ENCODE data around the gene PARN. TPM values are rescaled to one million over a fixed set of nuclear protein-coding genes. Genes with fewer than 3 reads are reported as not detected.

Gene PARN
- total RNA-seq, 4 donors from 2014 or later: 69.8 to 214 (median 120) TPM

GRCh38 chr16:14528306-14528705 is 101.8 kb downstream of the PARN start:
- WGBS, 2 donors: 71 to 79% methylated on average over 4 of the region's 4 CpGs
- Histone ChIP-seq H3K4me1 (peaks cover 23 to 26% of the 10 kb centered on the region in 2 donors), H3K27me3 (no peaks in the 10 kb centered on the region), H3K27ac (peak overlapping the region; percentile 11 to 50 (median 41)), H3K9me3 (no peaks in the 10 kb centered on the region), H3K36me3 (no peaks in the 10 kb centered on the region), H3K4me3 (replicated peaks in 1 of 3) (no peak overlapping the region)
- TF ChIP-seq POLR2A (IDR thresholded peaks at IDR 0.05) (no peak), CTCF (IDR thresholded peaks at IDR 0.05) (no peak)
- no peak for DNase-seq
- intact Hi-C loops (cut with DNase I): loop anchor here (5.0 kb wide), 2 partner anchors 41 to 226 kb away; no protein-coding TSS in a partner anchor

GRCh38 chr16:14527411-14528044 is 102.5 kb downstream of the PARN start:
- Histone ChIP-seq H3K27me3 (no peaks in the 10 kb centered on the region), H3K4me1 (peaks cover 23 to 26% of the 10 kb centered on the region in 2 donors), H3K27ac (peak overlapping the region; percentile 11 to 54 (median 41)), H3K36me3 (no peaks in the 10 kb centered on the region), H3K9me3 (no peaks in the 10 kb centered on the region), H3K4me3 (replicated peaks in 1 of 3) (no peak overlapping the region)
- WGBS, 2 donors: 44 to 46% methylated on average over 5 of the region's 5 CpGs
- intact Hi-C loops (cut with DNase I): loop anchor here (5.0 kb wide), 2 partner anchors 40 to 225 kb away; no protein-coding TSS in a partner anchor
- peak; percentile 46 to 51 for DNase-seq
- no peak for TF ChIP-seq POLR2A (IDR thresholded peaks at IDR 0.05)
- TF ChIP-seq CTCF (IDR thresholded peaks at IDR 0.05): no peak

GRCh38 chr16:14525596-14525995 is 104.5 kb downstream of the PARN start:
- intact Hi-C loops (cut with DNase I): loop anchor here (5.0 kb wide), 2 partner anchors 38 to 223 kb away; no protein-coding TSS in a partner anchor
- WGBS, 2 donors: 97 to 99% methylated on average over 5 of the region's 5 CpGs
- H3K9me3 ChIP-seq: no peaks in the 10 kb centered on the region
- no peaks in the 10 kb centered on the region for H3K27me3 ChIP-seq
- H3K4me3 ChIP-seq (replicated peaks in 1 of 3): no peak overlapping the region
- H3K36me3 ChIP-seq: no peaks in the 10 kb centered on the region
- no peak for DNase-seq
- peaks cover 26 to 32% of the 10 kb centered on the region in 2 donors for H3K4me1 ChIP-seq
- no peak for TF ChIP-seq CTCF (IDR thresholded peaks at IDR 0.05)
- TF ChIP-seq POLR2A (IDR thresholded peaks at IDR 0.05): no peak
- no peak overlapping the region for H3K27ac ChIP-seq

- H3K9me3 ChIP-seq: no peaks in the 10 kb centered on the region
- H3K27me3 ChIP-seq: no peaks in the 10 kb centered on the region
- peaks cover 26 to 32% of the 10 kb centered on the region in 2 donors for H3K4me1 ChIP-seq
- intact Hi-C loops (cut with DNase I): loop anchor here (5.0 kb wide), 2 partner anchors 38 to 223 kb away; no protein-coding TSS in a partner anchor
- 91 to 94% methylated on average over 3 of the region's 3 CpGs for WGBS, 2 donors
- no peak for DNase-seq
- H3K27ac ChIP-seq: no peak overlapping the region
- TF ChIP-seq CTCF (IDR thresholded peaks at IDR 0.05) (no peak), POLR2A (IDR thresholded peaks at IDR 0.05) (no peak)
- H3K4me3 ChIP-seq (replicated peaks in 1 of 3): no peak overlapping the region
- no peaks in the 10 kb centered on the region for H3K36me3 ChIP-seq
These were observed 105.1 kb downstream of the PARN start for GRCh38 chr16:14524979-14525378.

GRCh38 chr16:14523632-14524031 is 106.4 kb downstream of the PARN start:
- Histone ChIP-seq H3K36me3 (no peaks in the 10 kb centered on the region), H3K9me3 (no peaks in the 10 kb centered on the region), H3K27me3 (no peaks in the 10 kb centered on the region), H3K4me1 (peaks cover 29% of the 10 kb centered on the region in 2 donors), H3K27ac (no peak overlapping the region), H3K4me3 (replicated peaks in 1 of 3) (no peak overlapping the region)
- 98 to 100% methylated on average over 2 of the region's 2 CpGs for WGBS, 2 donors
- DNase-seq: no peak
- no peak for TF ChIP-seq CTCF (IDR thresholded peaks at IDR 0.05)
- TF ChIP-seq POLR2A (IDR thresholded peaks at IDR 0.05): no peak
- intact Hi-C loops (cut with DNase I): no loop called here

Data from thyroid gland (tissue), 4 donors.